Measurements from ENCODE around the gene CERS6.

- TF ChIP-seq CTCF (conservative IDR thresholded peaks at IDR 0.05) (no peak), ZFX (IDR thresholded peaks at IDR 0.05) (no peak)
Measured at GRCh38 chr2:168810235-168810634, 354.2 kb downstream of the CERS6 start.
